ENCODE results near the gene PIK3AP1.
"Not testable (repeated sequence)": the region's sequence is repeated elsewhere in the genome, so short reads cannot be mapped to it uniquely, and the experiment has no call there.

The PIK3AP1 gene

GRCh38 chr10:96600337-96600736, 120.0 kb downstream of the PIK3AP1 start:
- no peak for DNase-seq

DNA sequence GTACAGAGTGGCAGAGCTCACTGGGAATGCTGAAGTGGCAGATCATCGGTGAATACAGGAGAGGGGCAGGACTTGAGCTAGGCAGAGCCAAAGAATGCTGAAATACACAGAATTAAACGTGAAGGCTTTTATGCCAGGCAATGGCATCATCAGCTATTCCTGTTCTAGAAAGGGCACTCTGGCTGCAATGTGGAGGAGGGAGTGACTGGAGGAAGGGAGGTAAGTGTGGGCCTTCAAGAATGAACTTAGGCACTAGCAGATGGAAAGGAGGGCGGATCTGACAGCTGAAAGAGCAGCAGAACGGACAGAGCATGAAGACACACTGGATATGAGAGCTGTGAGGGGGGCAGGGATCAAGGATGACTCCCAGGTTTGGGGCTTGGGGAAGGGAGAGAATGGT, 121.5 kb downstream of the PIK3AP1 start:
- DNase-seq = no peak

DNA sequence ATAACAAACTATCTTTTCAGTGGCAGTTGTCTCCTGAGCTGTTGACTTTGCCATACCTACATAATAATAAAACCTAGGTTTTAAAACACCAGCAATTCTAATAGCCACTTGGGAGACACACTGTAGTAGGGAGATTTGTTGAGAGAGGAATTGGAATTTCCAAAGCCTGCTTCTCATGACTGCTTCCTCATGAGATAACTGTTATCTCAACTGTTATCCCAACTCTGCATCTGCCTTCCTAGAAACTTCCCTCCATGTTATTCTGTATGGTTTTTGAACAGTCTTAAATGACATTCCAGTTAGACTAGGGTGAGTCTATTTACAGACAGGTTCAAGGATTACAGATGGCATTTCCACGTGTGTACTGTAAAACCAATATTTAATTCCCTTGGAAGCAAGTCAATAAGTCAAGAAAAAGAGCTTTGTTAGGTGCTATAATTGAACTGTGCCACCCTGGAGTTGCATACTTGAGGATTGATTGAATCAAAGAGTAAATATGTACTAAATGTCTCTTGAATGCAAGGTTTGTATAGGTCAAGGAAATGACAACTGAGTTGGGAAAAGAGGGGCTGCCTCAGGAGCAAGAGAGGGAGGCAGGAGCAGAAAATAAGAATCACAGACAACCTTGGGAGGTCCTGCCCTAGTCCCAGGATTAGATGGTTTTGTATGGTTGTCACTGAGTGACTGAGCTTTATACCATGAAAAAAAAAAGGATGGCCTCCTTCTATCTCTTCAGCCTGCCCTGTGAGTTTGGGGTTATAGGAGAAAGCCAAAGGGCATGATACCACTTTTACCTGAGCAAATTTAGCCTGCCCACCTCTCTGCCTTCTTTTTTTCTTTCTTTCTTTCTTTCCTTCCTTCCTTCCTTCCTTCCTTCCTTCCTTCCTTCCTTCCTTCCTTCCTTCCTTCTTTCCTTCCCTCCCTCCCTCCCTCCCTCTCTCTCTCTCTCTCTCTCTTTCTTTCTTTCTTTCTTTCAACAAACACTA, 123.6 kb downstream of the PIK3AP1 start:
- DNase-seq = no peak

- DNase-seq = no peak
Measured at GRCh38 chr10:96595741-96596140, 124.6 kb downstream of the PIK3AP1 start.

- DNase-seq = no peak
Measured at GRCh38 chr10:96591946-96592345, 128.4 kb downstream of the PIK3AP1 start.

DNA sequence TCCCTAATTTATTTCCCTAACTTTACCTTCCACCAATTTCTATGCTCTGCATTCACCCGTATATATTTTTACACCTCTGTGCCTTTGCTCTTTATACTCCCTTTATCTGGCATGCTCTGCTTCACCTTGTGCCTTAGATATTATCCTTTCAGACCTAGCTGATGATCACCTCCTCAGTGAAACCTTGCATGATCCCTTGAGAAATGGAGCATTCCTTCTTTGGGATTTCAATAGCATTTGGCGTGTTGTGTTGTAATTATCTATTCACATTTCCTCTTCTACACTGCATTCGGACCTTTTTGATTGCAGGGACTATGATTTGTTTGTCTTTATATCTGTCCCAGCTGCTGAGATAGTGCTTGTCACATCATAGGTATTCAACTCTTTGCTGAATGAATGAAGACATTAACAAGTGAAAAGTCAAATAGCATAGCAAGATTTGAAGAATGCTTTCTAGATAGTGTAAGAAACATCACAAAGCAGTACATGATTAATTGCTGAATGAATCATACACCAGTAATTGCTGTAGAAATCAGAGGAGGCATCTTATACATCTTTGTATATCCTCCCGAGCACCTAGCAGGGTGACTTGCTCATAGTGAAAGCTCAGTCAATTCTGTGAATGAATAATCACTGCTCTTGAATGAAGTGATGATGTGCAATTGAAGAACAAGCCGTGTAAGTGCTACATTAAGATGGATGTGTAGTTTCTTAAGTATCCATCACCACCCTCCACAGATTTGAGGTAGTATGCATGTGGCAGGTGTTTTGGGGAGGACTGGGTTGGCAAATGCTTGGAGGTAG, 131.5 kb downstream of the PIK3AP1 start:
- DNase-seq = no peak

GRCh38 chr10:96588060-96588554, 132.2 kb downstream of the PIK3AP1 start:
- no peak for DNase-seq

DNA sequence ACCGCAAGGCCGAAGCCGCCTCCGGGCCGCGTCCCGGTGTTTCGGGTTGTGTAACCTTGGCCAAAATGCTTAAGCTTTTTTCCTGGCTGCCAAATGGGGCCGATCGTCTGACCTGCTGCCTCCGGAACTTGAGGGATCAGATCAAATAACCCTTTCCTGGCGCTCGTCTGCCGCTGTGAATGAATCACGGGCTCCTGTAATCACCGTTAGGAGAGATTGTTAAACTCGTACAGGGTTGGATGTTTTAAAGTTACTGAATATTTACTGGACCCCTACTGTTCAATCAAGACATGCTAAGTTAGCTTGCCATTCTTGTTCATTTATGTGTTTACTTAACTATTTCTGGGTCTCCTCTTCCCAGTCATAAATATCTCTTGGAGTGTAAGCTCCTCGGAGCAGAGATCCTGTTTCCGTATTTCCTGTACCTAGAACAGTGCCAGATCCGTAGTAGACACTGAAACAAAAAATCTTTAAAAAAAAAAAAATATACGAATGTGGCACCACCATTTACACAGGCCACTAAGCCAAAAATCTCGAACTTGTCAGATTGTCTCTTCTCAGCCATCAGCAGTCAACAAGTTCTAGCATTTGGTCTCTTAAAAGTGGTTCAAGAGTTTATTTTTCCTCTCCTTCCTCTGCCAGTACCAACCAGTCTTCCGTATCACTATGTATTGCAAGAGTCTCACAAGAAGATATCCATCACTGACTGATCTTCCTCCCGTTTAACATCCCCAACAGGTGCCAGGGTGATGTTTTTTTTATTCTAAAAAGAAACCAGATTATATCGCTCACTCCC, 132.9 kb downstream of the PIK3AP1 start:
- peak; percentile 20 for DNase-seq

GRCh38 chr10:96586419-96587263, 133.7 kb downstream of the PIK3AP1 start, which contains the start of gene TM9SF3:
Gene TM9SF3, minus strand, starts transcription at chr10:96587012. Its CDS starts 177 bp downstream, at chr10:96586835.
- DNase-seq = peak; percentile 23

DNA sequence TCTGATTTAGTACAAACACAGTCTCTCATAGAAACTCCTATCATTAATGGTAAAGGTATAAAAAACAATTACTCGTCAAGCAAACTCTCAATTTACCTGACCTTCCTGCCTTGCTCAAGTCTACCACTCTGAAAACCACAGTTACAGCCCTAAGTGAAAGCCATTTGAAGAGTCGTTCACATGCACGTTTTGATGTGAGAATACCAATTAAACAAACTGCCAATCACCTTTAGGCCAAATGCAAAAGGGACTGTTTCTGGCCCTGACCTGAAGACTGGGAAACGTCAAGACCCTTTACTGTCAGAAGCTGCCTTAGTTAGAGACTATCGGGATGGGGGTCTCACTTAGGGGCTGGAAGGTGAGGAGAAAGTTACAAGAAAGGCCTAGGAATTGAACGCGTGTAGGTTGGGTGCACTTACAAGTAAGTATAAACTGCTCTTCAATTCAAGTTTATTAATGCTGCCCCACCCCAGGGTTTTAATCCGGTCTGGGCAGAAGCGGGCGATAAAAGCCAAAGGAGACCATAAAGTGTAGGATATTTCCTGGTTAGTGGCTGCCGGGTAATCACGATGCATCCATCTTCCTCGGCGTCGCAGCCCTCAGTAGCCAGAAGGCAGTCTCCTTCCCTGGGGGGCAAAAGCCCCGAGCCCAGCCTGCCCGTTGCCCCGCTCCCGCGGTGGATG, 134.4 kb downstream of the PIK3AP1 start:
- DNase-seq = no peak

GRCh38 chr10:96584474-96584873, 135.8 kb downstream of the PIK3AP1 start:
- no peak for DNase-seq

GRCh38 chr10:96584035-96584434, 136.3 kb downstream of the PIK3AP1 start:
- no peak for DNase-seq

- DNase-seq = no peak
Measured at GRCh38 chr10:96579133-96579532, 141.2 kb downstream of the PIK3AP1 start.

GRCh38 chr10:96578633-96579032, 141.7 kb downstream of the PIK3AP1 start:
- DNase-seq = no peak

DNA sequence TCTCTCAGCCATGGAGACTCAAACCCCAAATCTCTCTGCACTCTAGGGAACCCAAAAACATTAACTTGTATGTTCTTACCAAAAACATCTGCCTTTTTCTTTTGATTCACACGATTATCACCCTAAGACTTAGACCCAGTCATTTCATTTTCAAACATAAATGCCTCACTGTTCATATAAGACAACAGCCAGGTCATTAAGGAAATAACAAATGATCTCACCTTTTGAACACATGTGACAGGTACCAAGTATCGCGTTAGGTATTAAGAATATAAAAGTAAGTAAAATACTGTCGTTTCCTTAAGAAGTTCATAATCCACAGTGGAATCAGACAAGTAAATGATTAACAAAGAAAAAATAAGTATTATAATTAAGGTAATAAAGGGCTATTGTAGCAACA, 142.3 kb downstream of the PIK3AP1 start:
- DNase-seq = no peak

- no peak for DNase-seq
Measured at GRCh38 chr10:96577069-96577468, 143.2 kb downstream of the PIK3AP1 start.

DNA sequence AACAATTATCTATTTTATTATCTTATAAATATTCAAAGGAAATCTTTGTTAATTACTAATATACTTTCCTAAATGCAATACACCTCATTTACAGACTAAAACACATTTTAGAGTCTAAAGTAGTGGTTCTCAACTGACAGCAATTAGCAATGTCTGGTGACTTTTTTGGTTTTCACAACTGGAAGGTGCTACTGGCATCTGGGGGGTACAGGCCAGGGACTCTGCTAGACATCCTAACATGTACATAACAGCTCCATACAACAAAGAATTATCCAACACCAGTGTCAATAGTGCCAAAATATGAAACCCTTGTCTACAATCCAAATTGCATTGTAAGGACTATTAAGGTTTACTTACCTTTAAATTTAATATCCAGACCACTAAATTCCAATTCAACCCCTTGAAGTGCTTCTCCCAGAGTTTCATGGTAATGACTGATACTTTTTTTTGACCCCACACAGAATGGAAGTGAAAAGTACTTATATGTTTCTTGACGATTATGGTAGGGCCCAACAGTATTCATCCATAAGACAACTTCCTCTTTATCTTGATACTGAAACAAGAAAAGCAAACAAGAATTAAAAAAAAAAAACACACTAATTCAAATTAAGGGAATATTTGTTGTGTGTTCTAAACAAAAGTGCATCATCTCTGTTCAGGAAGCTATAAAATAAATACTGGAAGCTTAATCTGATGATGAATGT, 143.9 kb downstream of the PIK3AP1 start:
- no peak for DNase-seq

GRCh38 chr10:96574564-96574963, 145.8 kb downstream of the PIK3AP1 start:
- not testable (repeated sequence) for DNase-seq

DNA sequence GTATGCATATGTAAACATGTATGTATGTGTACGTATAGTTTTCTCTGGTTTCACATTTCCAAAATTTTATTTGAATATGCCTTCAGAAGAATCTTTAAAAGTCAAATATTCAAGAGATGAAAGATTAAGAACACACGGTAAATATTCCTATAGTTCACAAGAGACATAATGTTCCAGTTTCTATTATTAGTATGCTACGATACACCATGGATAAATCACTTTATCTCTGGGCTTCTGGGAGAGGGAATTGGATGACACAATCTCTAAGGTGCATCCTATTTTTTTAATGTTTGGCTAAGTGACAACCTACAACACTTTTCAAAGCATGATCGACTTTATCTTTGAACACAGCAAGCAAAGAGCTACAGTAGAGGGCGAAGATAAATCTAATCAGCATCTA, 147.3 kb downstream of the PIK3AP1 start:
- DNase-seq = no peak
